Nephron (organoid): ENCODE data around the gene SMOC2.

Experiments used
- H3K27ac Mint-ChIP-seq, 3 experiments: 2 replicates each; pipeline ENCODE4 v1.8.0; 2020; ENCODE audit warnings: mixed read lengths in 3 of 3, mild to moderate bottlenecking in 2 of 3, moderate library complexity in 1 of 3
- H3K27me3 Mint-ChIP-seq: 2 replicates; pipeline ENCODE4 v1.8.0; 2021; ENCODE audit warnings: low read depth, mild to moderate bottlenecking, moderate library complexity, mixed read lengths
- H3K36me3 Mint-ChIP-seq: 2 replicates; pipeline ENCODE4 v1.8.0; 2020; ENCODE audit warnings: low read depth, mixed read lengths
- H3K4me1 Mint-ChIP-seq: 2 replicates; pipeline ENCODE4 v1.8.0; 2020; ENCODE audit warnings: mixed read lengths
- H3K4me3 Mint-ChIP-seq, 3 experiments: 2 replicates each; pipeline ENCODE4 v1.8.0; 2020; ENCODE audit warnings: mild to moderate bottlenecking in 3 of 3, mixed read lengths in 3 of 3, moderate library complexity in 2 of 3
- H3K9me3 Mint-ChIP-seq: 2 replicates; pipeline ENCODE4 v1.8.0; 2020; ENCODE audit warnings: mixed read lengths
- CTCF ChIP-seq, 3 experiments: fragments of 200-600 bp; sonication (generic); IDR thresholded peaks; one replicate each; pipeline ENCODE4 v1.5.0; 2021; ENCODE audit warnings: antibody characterized with exemption in 3 of 3; ENCODE audit not compliant: unreplicated experiment in 3 of 3

SMOC2 gene

GRCh38 chr6:168660400-168660945 lies 219.5 kb downstream of the SMOC2 start:
- TF ChIP-seq CTCF (IDR thresholded peaks at IDR 0.05; ENCODE audit: unreplicated experiment in 3 of 3), result no peak
- H3K9me3 Mint-ChIP-seq, result peaks cover 20% of the 10 kb centered on the region
- H3K4me1 Mint-ChIP-seq, result peaks cover 17% of the 10 kb centered on the region
- no peak overlapping the region for H3K4me3 Mint-ChIP-seq
- H3K36me3 Mint-ChIP-seq, result peaks cover 15% of the 10 kb centered on the region
- H3K27me3 Mint-ChIP-seq, result peaks cover 14% of the 10 kb centered on the region
- H3K27ac Mint-ChIP-seq, result no peak overlapping the region

GRCh38 chr6:168662301-168662936 lies 221.4 kb downstream of the SMOC2 start:
- H3K4me1 Mint-ChIP-seq, result peaks cover 29% of the 10 kb centered on the region
- peaks cover 11% of the 10 kb centered on the region for H3K9me3 Mint-ChIP-seq
- H3K4me3 Mint-ChIP-seq, result no peak overlapping the region
- no peak for TF ChIP-seq CTCF (IDR thresholded peaks at IDR 0.05; ENCODE audit: unreplicated experiment in 3 of 3)
- no peak overlapping the region for H3K27ac Mint-ChIP-seq
- peaks cover 3% of the 10 kb centered on the region for H3K36me3 Mint-ChIP-seq
- H3K27me3 Mint-ChIP-seq, result peaks cover 14% of the 10 kb centered on the region

GRCh38 chr6:168663041-168663440 lies 222.1 kb downstream of the SMOC2 start:
- no peaks in the 10 kb centered on the region for H3K36me3 Mint-ChIP-seq
- no peak overlapping the region for H3K27ac Mint-ChIP-seq
- H3K4me1 Mint-ChIP-seq, result peaks cover 29% of the 10 kb centered on the region
- TF ChIP-seq CTCF (IDR thresholded peaks at IDR 0.05; ENCODE audit: unreplicated experiment in 3 of 3), result no peak
- H3K9me3 Mint-ChIP-seq, result peaks cover 6% of the 10 kb centered on the region
- H3K27me3 Mint-ChIP-seq, result peaks cover 14% of the 10 kb centered on the region
- H3K4me3 Mint-ChIP-seq, result no peak overlapping the region

- H3K27me3 Mint-ChIP-seq, result peaks cover 10% of the 10 kb centered on the region
- peak overlapping the region in 1 of 3 experiments; percentile 55 for H3K27ac Mint-ChIP-seq
- no peak for TF ChIP-seq CTCF (IDR thresholded peaks at IDR 0.05; ENCODE audit: unreplicated experiment in 3 of 3)
- peaks cover 34% of the 10 kb centered on the region for H3K4me1 Mint-ChIP-seq
- no peaks in the 10 kb centered on the region for H3K9me3 Mint-ChIP-seq
- no peak overlapping the region for H3K4me3 Mint-ChIP-seq
- H3K36me3 Mint-ChIP-seq, result no peaks in the 10 kb centered on the region
Measured at GRCh38 chr6:168664956-168665355, 224.0 kb downstream of the SMOC2 start.

GRCh38 chr6:168666170-168666569 lies 225.2 kb downstream of the SMOC2 start:
- no peaks in the 10 kb centered on the region for H3K9me3 Mint-ChIP-seq
- H3K27me3 Mint-ChIP-seq, result peaks cover 7% of the 10 kb centered on the region
- H3K36me3 Mint-ChIP-seq, result no peaks in the 10 kb centered on the region
- H3K4me3 Mint-ChIP-seq, result no peak overlapping the region
- H3K4me1 Mint-ChIP-seq, result peaks cover 44% of the 10 kb centered on the region
- no peak for TF ChIP-seq CTCF (IDR thresholded peaks at IDR 0.05; ENCODE audit: unreplicated experiment in 3 of 3)
- H3K27ac Mint-ChIP-seq, result peak overlapping the region in 2 of 3 experiments; percentile 38 to 81
